NB4 (cell line): ENCODE measurements around the gene TGFBR1.

Source experiments
- MYC ChIP-seq: IDR thresholded peaks from 2 replicates; pipeline ENCODE4 v1.6.1; 2011; ENCODE audit warnings: low read depth, low read length
- POLR2A ChIP-seq: IDR thresholded peaks from 2 replicates; pipeline ENCODE4 v1.6.1; 2011; ENCODE audit warnings: mild to moderate bottlenecking; ENCODE audit not compliant: insufficient read length; ENCODE audit errors: extremely low read depth
- TF ChIP-seq, protein P1 (sequence below): IDR thresholded peaks from one replicate; pipeline ENCODE4 v1.5.1; 2012; ENCODE audit warnings: low read depth, low read length
- TF ChIP-seq, protein P2 (sequence below): IDR thresholded peaks from 2 replicates; pipeline ENCODE4 v1.6.1; 2011; ENCODE audit warnings: low read depth, low read length

DNA sequence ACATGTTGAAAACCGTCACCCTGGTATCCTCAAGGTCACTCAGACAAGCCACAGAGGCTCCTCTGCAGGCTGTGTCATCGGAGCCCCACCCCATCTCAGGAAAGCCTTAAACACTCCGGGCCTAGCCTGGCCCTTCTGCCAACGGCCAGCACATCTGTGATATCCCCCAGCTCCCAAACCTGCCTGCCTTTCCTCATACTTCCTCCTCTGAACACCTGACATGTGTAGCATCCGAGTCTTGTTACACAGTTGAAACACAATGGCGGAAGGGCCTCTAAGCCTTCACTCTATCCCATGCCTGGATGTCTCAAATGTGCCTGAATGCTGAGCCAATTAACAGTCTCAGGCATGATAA lies 32.9 kb upstream of the TGFBR1 start:
- TF ChIP-seq, protein P1, sequence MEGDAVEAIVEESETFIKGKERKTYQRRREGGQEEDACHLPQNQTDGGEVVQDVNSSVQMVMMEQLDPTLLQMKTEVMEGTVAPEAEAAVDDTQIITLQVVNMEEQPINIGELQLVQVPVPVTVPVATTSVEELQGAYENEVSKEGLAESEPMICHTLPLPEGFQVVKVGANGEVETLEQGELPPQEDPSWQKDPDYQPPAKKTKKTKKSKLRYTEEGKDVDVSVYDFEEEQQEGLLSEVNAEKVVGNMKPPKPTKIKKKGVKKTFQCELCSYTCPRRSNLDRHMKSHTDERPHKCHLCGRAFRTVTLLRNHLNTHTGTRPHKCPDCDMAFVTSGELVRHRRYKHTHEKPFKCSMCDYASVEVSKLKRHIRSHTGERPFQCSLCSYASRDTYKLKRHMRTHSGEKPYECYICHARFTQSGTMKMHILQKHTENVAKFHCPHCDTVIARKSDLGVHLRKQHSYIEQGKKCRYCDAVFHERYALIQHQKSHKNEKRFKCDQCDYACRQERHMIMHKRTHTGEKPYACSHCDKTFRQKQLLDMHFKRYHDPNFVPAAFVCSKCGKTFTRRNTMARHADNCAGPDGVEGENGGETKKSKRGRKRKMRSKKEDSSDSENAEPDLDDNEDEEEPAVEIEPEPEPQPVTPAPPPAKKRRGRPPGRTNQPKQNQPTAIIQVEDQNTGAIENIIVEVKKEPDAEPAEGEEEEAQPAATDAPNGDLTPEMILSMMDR, result no peak
- no peak for TF ChIP-seq MYC
- TF ChIP-seq POLR2A, result no peak
- TF ChIP-seq, protein P2, sequence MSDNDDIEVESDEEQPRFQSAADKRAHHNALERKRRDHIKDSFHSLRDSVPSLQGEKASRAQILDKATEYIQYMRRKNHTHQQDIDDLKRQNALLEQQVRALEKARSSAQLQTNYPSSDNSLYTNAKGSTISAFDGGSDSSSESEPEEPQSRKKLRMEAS, result no peak
